KOPT-K1 (cell line): ENCODE data around the gene LYAR.

Source experiments
- H3K27ac ChIP-seq: fragments of 200-600 bp; sonication (generic); 2 replicates; pipeline ENCODE4 v1.5.1; 2016; ENCODE audit warnings: antibody characterized with exemption, mild to moderate bottlenecking, low read depth, low read length; ENCODE audit not compliant: poor library complexity, severe bottlenecking
- H3K36me3 ChIP-seq: fragments of 200-600 bp; sonication (generic); 2 replicates; pipeline ENCODE4 v1.5.1; 2017; ENCODE audit warnings: antibody characterized with exemption, mild to moderate bottlenecking, low read length, moderate library complexity; ENCODE audit not compliant: insufficient read depth
- H3K9me3 ChIP-seq: fragments of 200-600 bp; sonication (generic); 2 replicates; pipeline ENCODE4 v1.5.1; 2017; ENCODE audit warnings: antibody characterized with exemption, low read length, mild to moderate bottlenecking; ENCODE audit not compliant: insufficient read depth, poor library complexity, severe bottlenecking

LYAR gene

GRCh38 chr4:4226606-4227438 is 63.1 kb downstream of the LYAR start, which contains the start of gene OTOP1:
Gene OTOP1 (minus strand): TSS chr4:4226929. CDS start chr4:4226864, 65 bp downstream.
- H3K27ac ChIP-seq, result no peak within 1 kb of the TSS
- H3K9me3 ChIP-seq, result no peaks in the 10 kb centered on the region
- H3K36me3 ChIP-seq, result no peaks in the 10 kb centered on the region

DNA sequence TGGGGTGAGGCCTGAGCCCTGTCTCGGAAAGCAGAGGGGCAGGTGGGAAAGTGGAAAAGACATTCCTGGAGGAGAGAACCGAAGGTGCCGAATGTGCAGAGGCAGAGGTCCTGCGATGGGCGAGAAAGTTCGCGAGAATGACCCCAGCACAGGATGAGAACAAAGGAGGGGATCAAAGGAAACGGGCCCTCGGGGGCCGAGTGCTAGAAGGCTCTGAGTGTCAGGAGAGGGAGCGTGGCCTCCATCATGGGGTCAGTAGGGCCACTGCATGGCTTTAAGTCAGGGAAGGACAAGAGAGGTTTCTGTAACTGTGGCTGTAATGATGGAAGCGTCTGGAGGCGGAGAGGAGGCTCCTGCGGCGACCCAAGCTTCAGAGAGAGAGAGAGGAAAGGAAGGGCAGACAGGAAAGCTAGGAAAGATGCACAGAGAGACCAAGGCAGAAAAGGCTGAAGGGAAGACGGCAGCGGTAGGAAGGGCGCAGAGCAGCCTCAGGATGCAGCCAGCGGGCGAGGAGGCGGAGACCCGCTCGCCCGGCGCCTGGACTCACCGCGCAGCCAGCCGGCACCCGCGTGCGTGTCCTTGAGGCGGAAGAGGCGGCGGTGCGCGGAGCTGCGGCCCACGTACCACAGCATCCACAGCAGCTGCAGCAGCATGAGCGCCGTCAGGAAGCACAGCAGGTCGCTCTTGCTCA is 63.9 kb downstream of the LYAR start:
- Histone ChIP-seq H3K36me3 (no peaks in the 10 kb centered on the region), H3K27ac (no peak overlapping the region), H3K9me3 (no peaks in the 10 kb centered on the region)
